Activated T-cell treated with anti-CD3 and anti-CD28 coated beads, Interleukin-2, amount 50 U/mL, for 4 hours (primary cell): ENCODE data around the gene ANXA7. TPM values are rescaled to one million over a fixed set of nuclear protein-coding genes. Genes with fewer than 3 reads are reported as not detected.

ENCODE experiments used
- ATAC-seq, 2 donors: fragments of 200-7000 bp; cut with Tn5 transposase; one replicate each; pipeline ENCODE4 v1.10.0; 2021
- DNase-seq: peaks from one replicate; pipeline ENCODE4 v3.0.0-alpha.2; 2020
- H3K27me3 Mint-ChIP-seq: one replicate; pipeline ENCODE4 v1.8.0; 2021; ENCODE audit warnings: low read depth, mixed read lengths
- H3K36me3 Mint-ChIP-seq: one replicate; pipeline ENCODE4 v1.8.0; 2022; ENCODE audit warnings: mixed read lengths; ENCODE audit not compliant: insufficient read depth
- H3K4me1 Mint-ChIP-seq: one replicate; pipeline ENCODE4 v1.8.0; 2021; ENCODE audit warnings: low read depth, mixed read lengths
- H3K4me3 Mint-ChIP-seq: one replicate; pipeline ENCODE4 v1.8.0; 2021; ENCODE audit warnings: mild to moderate bottlenecking, moderate library complexity, mixed read lengths
- H3K9me3 Mint-ChIP-seq: one replicate; pipeline ENCODE4 v1.8.0; 2021; ENCODE audit warnings: mixed read lengths
- total RNA-seq, 3 donors: library from RNA; stranded (reverse); gene quantifications; one replicate each; pipeline ENCODE4 v1.2.1, GENCODE V29; 2021

The ANXA7 gene
- total RNA-seq, 3 donors from 2014 or later, result 182 to 207 (median 183) TPM

GRCh38 chr10:73388228-73388627 lies 25.6 kb downstream of the ANXA7 start:
- Mint-ChIP-seq H3K36me3 (peaks cover 48% of the 10 kb centered on the region), H3K27me3 (no peaks in the 10 kb centered on the region), H3K9me3 (no peaks in the 10 kb centered on the region), H3K4me3 (no peak overlapping the region), H3K4me1 (no peaks in the 10 kb centered on the region)
- ATAC-seq (no peak), DNase-seq (no peak)

- no peak for ATAC-seq
Measured at GRCh38 chr10:73386583-73386982, 27.3 kb downstream of the ANXA7 start.

GRCh38 chr10:73379064-73379748 lies 34.7 kb downstream of the ANXA7 start:
- Mint-ChIP-seq H3K4me3 (no peak overlapping the region), H3K4me1 (no peaks in the 10 kb centered on the region), H3K27me3 (no peaks in the 10 kb centered on the region), H3K9me3 (no peaks in the 10 kb centered on the region), H3K36me3 (peaks cover 46% of the 10 kb centered on the region)
- ATAC-seq (no peak), DNase-seq (no peak)

More at GRCh38 chr10:73386583-73386982, 27.3 kb downstream of the ANXA7 start:
- H3K4me1 Mint-ChIP-seq, result no peaks in the 10 kb centered on the region
- no peak overlapping the region for H3K4me3 Mint-ChIP-seq
- H3K36me3 Mint-ChIP-seq, result peaks cover 49% of the 10 kb centered on the region
- no peak for DNase-seq
- H3K9me3 Mint-ChIP-seq, result no peaks in the 10 kb centered on the region
- no peaks in the 10 kb centered on the region for H3K27me3 Mint-ChIP-seq

- Mint-ChIP-seq H3K4me3 (no peak overlapping the region), H3K4me1 (no peaks in the 10 kb centered on the region), H3K36me3 (peaks cover 40% of the 10 kb centered on the region), H3K27me3 (no peaks in the 10 kb centered on the region), H3K9me3 (no peaks in the 10 kb centered on the region)
- ATAC-seq, result no peak
- DNase-seq, result no peak
Measured at GRCh38 chr10:73376679-73377078, 37.2 kb downstream of the ANXA7 start.

- ATAC-seq, result peak; percentile 89 to 92
- DNase-seq, result no peak
- Mint-ChIP-seq H3K4me3 (no peak overlapping the region), H3K9me3 (no peaks in the 10 kb centered on the region), H3K36me3 (peaks cover 31% of the 10 kb centered on the region), H3K27me3 (no peaks in the 10 kb centered on the region), H3K4me1 (peaks cover 12% of the 10 kb centered on the region)
Measured at GRCh38 chr10:73368238-73368637, 45.6 kb downstream of the ANXA7 start.

GRCh38 chr10:73366381-73367298 lies 47.2 kb downstream of the ANXA7 start:
- H3K4me3 Mint-ChIP-seq, result no peak overlapping the region
- DNase-seq (no peak), ATAC-seq (no peak)
- H3K36me3 Mint-ChIP-seq, result peaks cover 32% of the 10 kb centered on the region
- H3K27me3 Mint-ChIP-seq, result no peaks in the 10 kb centered on the region
- H3K4me1 Mint-ChIP-seq, result peaks cover 12% of the 10 kb centered on the region
- no peaks in the 10 kb centered on the region for H3K9me3 Mint-ChIP-seq

- Mint-ChIP-seq H3K36me3 (peaks cover 22% of the 10 kb centered on the region), H3K4me3 (no peak overlapping the region), H3K4me1 (peaks cover 12% of the 10 kb centered on the region), H3K27me3 (no peaks in the 10 kb centered on the region), H3K9me3 (no peaks in the 10 kb centered on the region)
- no peak for DNase-seq
- no peak for ATAC-seq
Measured at GRCh38 chr10:73364964-73365363, 48.9 kb downstream of the ANXA7 start.

- Mint-ChIP-seq H3K9me3 (no peaks in the 10 kb centered on the region), H3K4me1 (peaks cover 13% of the 10 kb centered on the region), H3K36me3 (peaks cover 5% of the 10 kb centered on the region), H3K4me3 (no peak overlapping the region), H3K27me3 (peaks cover 3% of the 10 kb centered on the region)
- no peak for ATAC-seq
- DNase-seq, result no peak
Measured at GRCh38 chr10:73359492-73359891, 54.4 kb downstream of the ANXA7 start.

- peaks cover 13% of the 10 kb centered on the region for H3K4me1 Mint-ChIP-seq
- H3K4me3 Mint-ChIP-seq, result peak within 1 kb of the TSS; percentile 97
- peaks cover 5% of the 10 kb centered on the region for H3K36me3 Mint-ChIP-seq
- DNase-seq (peak; percentile 87), ATAC-seq (peak; percentile 99)
- peaks cover 3% of the 10 kb centered on the region for H3K27me3 Mint-ChIP-seq
- no peaks in the 10 kb centered on the region for H3K9me3 Mint-ChIP-seq
Measured at GRCh38 chr10:73358331-73359279, 55.3 kb downstream of the ANXA7 start, which contains the start of gene CFAP70. CFAP70 (minus strand) TSS chr10:73358864; CDS start chr10:73354796, 4,068 bp downstream.

GRCh38 chr10:73357821-73358220 lies 56.0 kb downstream of the ANXA7 start:
- peaks cover 13% of the 10 kb centered on the region for H3K4me1 Mint-ChIP-seq
- H3K36me3 Mint-ChIP-seq, result peaks cover 5% of the 10 kb centered on the region
- peaks cover 3% of the 10 kb centered on the region for H3K27me3 Mint-ChIP-seq
- ATAC-seq (no peak), DNase-seq (no peak)
- peak overlapping the region; percentile 97 for H3K4me3 Mint-ChIP-seq
- H3K9me3 Mint-ChIP-seq, result no peaks in the 10 kb centered on the region

- Mint-ChIP-seq H3K4me1 (peaks cover 13% of the 10 kb centered on the region), H3K27me3 (peaks cover 3% of the 10 kb centered on the region), H3K4me3 (peak overlapping the region; percentile 97), H3K9me3 (no peaks in the 10 kb centered on the region), H3K36me3 (peaks cover 5% of the 10 kb centered on the region)
- ATAC-seq (no peak), DNase-seq (no peak)
Measured at GRCh38 chr10:73357166-73357565, 56.7 kb downstream of the ANXA7 start.

GRCh38 chr10:73344269-73344668 lies 69.6 kb downstream of the ANXA7 start:
- ATAC-seq (no peak), DNase-seq (no peak)
- H3K9me3 Mint-ChIP-seq, result no peaks in the 10 kb centered on the region
- no peaks in the 10 kb centered on the region for H3K4me1 Mint-ChIP-seq
- H3K36me3 Mint-ChIP-seq, result no peaks in the 10 kb centered on the region
- no peaks in the 10 kb centered on the region for H3K27me3 Mint-ChIP-seq
- no peak overlapping the region for H3K4me3 Mint-ChIP-seq

GRCh38 chr10:73340121-73340520 lies 73.7 kb downstream of the ANXA7 start:
- no peak for DNase-seq
- Mint-ChIP-seq H3K9me3 (no peaks in the 10 kb centered on the region), H3K36me3 (no peaks in the 10 kb centered on the region), H3K27me3 (no peaks in the 10 kb centered on the region), H3K4me3 (no peak overlapping the region), H3K4me1 (no peaks in the 10 kb centered on the region)
- no peak for ATAC-seq

GRCh38 chr10:73339436-73339835 lies 74.4 kb downstream of the ANXA7 start:
- H3K9me3 Mint-ChIP-seq, result no peaks in the 10 kb centered on the region
- H3K27me3 Mint-ChIP-seq, result no peaks in the 10 kb centered on the region
- DNase-seq, result no peak
- H3K4me3 Mint-ChIP-seq, result no peak overlapping the region
- no peak for ATAC-seq
- no peaks in the 10 kb centered on the region for H3K36me3 Mint-ChIP-seq
- H3K4me1 Mint-ChIP-seq, result no peaks in the 10 kb centered on the region
